Gastroesophageal sphincter (tissue), 3 donors: ENCODE results near the gene CSMD2.

Experiments used
- CTCF ChIP-seq, 4 experiments: fragments of 200-600 bp in 2 of 4; fragments of 450-650 bp in 2 of 4; sonication (generic) in 1 of 4; IDR thresholded peaks; one replicate each; pipeline ENCODE4 v1.5.1; 2017 to 2019; ENCODE audit warnings: antibody characterized with exemption in 4 of 4, mild to moderate bottlenecking in 2 of 4, moderate library complexity in 2 of 4
- EP300 ChIP-seq: sonication (generic); formaldehyde crosslinking; IDR thresholded peaks from one replicate; pipeline ENCODE4 v1.6.1; 2017; ENCODE audit warnings: antibody characterized with exemption, mild to moderate bottlenecking
- POLR2A ChIP-seq, 2 donors: fragments of 450-650 bp; IDR thresholded peaks; one replicate each; pipeline ENCODE4 v1.6.1; 2017; ENCODE audit warnings: antibody characterized with exemption in 2 of 2, mild to moderate bottlenecking in 2 of 2, moderate library complexity in 1 of 2
- POLR2AphosphoS5 ChIP-seq: sonication (generic); formaldehyde crosslinking; IDR thresholded peaks from one replicate; pipeline ENCODE4 v1.6.1; 2017; ENCODE audit warnings: antibody characterized with exemption

- TF ChIP-seq POLR2A (IDR thresholded peaks at IDR 0.05) = no peak
- TF ChIP-seq CTCF (IDR thresholded peaks at IDR 0.05) = no peak
- TF ChIP-seq POLR2AphosphoS5 = no peak
- no peak for TF ChIP-seq EP300
These were observed 114.1 kb downstream of the CSMD2 start for GRCh38 chr1:34050709-34051485.
